Esophagus squamous epithelium (tissue), 5 donors: ENCODE results near the gene FNDC3B. TPM values are rescaled to one million over a fixed set of nuclear protein-coding genes. Genes with fewer than 3 reads are reported as not detected.

ENCODE experiments used
- DNase-seq: peaks from one replicate; lab custom pipeline; 2025; lab: John Stamatoyannopoulos, UW
- H3K27ac ChIP-seq, 4 donors: fragments of 200-600 bp; sonication (generic); one replicate each; pipeline ENCODE4 v1.5.1; 2016 to 2019; ENCODE audit warnings: mild to moderate bottlenecking in 1 of 4
- H3K27me3 ChIP-seq, 4 donors: fragments of 200-600 bp; sonication (generic); 1 replicate in 3 of 4; 2 replicates in 1 of 4; pipeline versions ENCODE4 v1.5.1 to v1.6.0; 2017 to 2021; ENCODE audit warnings: antibody characterized with exemption in 1 of 4
- H3K36me3 ChIP-seq, 3 donors: fragments of 200-600 bp; sonication (generic); one replicate each; pipeline ENCODE4 v1.5.1; 2016 to 2019
- H3K4me1 ChIP-seq, 3 donors: fragments of 200-600 bp; sonication (generic); one replicate each; pipeline ENCODE4 v1.5.1; 2017 to 2019
- H3K4me3 ChIP-seq, 4 donors: fragments of 200-600 bp; sonication (generic); 1 replicate in 3 of 4; 2 replicates in 1 of 4; pipeline ENCODE4 v1.5.1; 2016 to 2019; ENCODE audit warnings: mild to moderate bottlenecking in 2 of 4, moderate library complexity in 1 of 4
- H3K9me3 ChIP-seq, 3 donors: fragments of 200-600 bp; sonication (generic); one replicate each; pipeline ENCODE4 v1.5.1; 2016 to 2019
- CTCF ChIP-seq, 6 experiments: fragments of 450-650 bp in 4 of 6; fragments of 200-600 bp in 2 of 6; sonication (generic) in 2 of 6; IDR thresholded peaks; one replicate each; pipeline ENCODE4 v1.5.1; 2016 to 2019; ENCODE audit warnings: antibody characterized with exemption in 6 of 6, mild to moderate bottlenecking in 4 of 6, moderate library complexity in 4 of 6
- POLR2A ChIP-seq, 4 donors: fragments of 450-650 bp; IDR thresholded peaks; one replicate each; pipeline ENCODE4 v1.6.1; 2017; ENCODE audit warnings: antibody characterized with exemption in 4 of 4, mild to moderate bottlenecking in 4 of 4, moderate library complexity in 3 of 4
- WGBS, 2 donors: methylation state at CpG; one replicate each; pipeline ENCODE4 v1.1.5; 2018; 5-methylcytosine and 5-hydroxymethylcytosine counted together
- intact Hi-C: fragments of 100-400 bp; cut with DNase I; formaldehyde crosslinking; loops from one replicate; pipeline ENCODE4 v1.15.0; 2022
- total RNA-seq, 4 donors: library from RNA; depleted of rRNA; stranded (reverse); fragments of >200 nt; gene quantifications; one replicate each; pipeline ENCODE4 v1.1.0, GENCODE V29; 2016
- donor health status: DM: yes; HTN: yes; CAD: no.

Gene FNDC3B
- total RNA-seq, 4 donors from 2014 or later = 7.7 to 44.3 (median 20.4) TPM

- Histone ChIP-seq H3K4me3 (no peak overlapping the region), H3K36me3 (peaks cover 0 to 13% (median 0%) of the 10 kb centered on the region in 3 donors), H3K27me3 (no peaks in the 10 kb centered on the region), H3K27ac (no peak overlapping the region), H3K9me3 (no peaks in the 10 kb centered on the region), H3K4me1 (no peaks in the 10 kb centered on the region)
- TF ChIP-seq POLR2A (IDR thresholded peaks at IDR 0.05) = no peak
- TF ChIP-seq CTCF (IDR thresholded peaks at IDR 0.05) = no peak
- WGBS, 2 donors = 64 to 96% methylated on average over 2 of the region's 2 CpGs
- DNase-seq = no peak
- intact Hi-C loops = no loop called here
These were observed 188.6 kb downstream of the FNDC3B start for GRCh38 chr3:172228036-172228415.

GRCh38 chr3:172229462-172229861 lies 190.1 kb downstream of the FNDC3B start:
- Histone ChIP-seq H3K27me3 (no peaks in the 10 kb centered on the region), H3K4me1 (no peaks in the 10 kb centered on the region), H3K9me3 (no peaks in the 10 kb centered on the region), H3K27ac (no peak overlapping the region), H3K36me3 (peaks cover 0 to 13% (median 0%) of the 10 kb centered on the region in 3 donors), H3K4me3 (no peak overlapping the region)
- WGBS, 2 donors = 88 to 93% methylated on average over 1 of the region's 1 CpG
- intact Hi-C loops = no loop called here
- no peak for TF ChIP-seq CTCF (IDR thresholded peaks at IDR 0.05)
- TF ChIP-seq POLR2A (IDR thresholded peaks at IDR 0.05) = no peak
- no peak for DNase-seq

- intact Hi-C loops = no loop called here
- Histone ChIP-seq H3K27ac (no peak overlapping the region), H3K4me3 (no peak overlapping the region), H3K9me3 (no peaks in the 10 kb centered on the region), H3K27me3 (no peaks in the 10 kb centered on the region), H3K36me3 (peaks cover 0 to 13% (median 0%) of the 10 kb centered on the region in 3 donors), H3K4me1 (no peaks in the 10 kb centered on the region)
- TF ChIP-seq POLR2A (IDR thresholded peaks at IDR 0.05) (no peak), CTCF (IDR thresholded peaks at IDR 0.05) (no peak)
- DNase-seq = no peak
- WGBS, 2 donors = 86 to 93% methylated on average over 8 of the region's 8 CpGs
These were observed 192.0 kb downstream of the FNDC3B start for GRCh38 chr3:172231318-172231901.

- no peak for DNase-seq
- no peak overlapping the region for H3K4me3 ChIP-seq
- H3K27ac ChIP-seq = no peak overlapping the region
- TF ChIP-seq POLR2A (IDR thresholded peaks at IDR 0.05) = no peak
- no peak for TF ChIP-seq CTCF (IDR thresholded peaks at IDR 0.05)
- no peaks in the 10 kb centered on the region for H3K4me1 ChIP-seq
- no peaks in the 10 kb centered on the region for H3K9me3 ChIP-seq
- 76 to 91% methylated on average over 3 of the region's 3 CpGs for WGBS, 2 donors
- intact Hi-C loops = no loop called here
- no peaks in the 10 kb centered on the region for H3K27me3 ChIP-seq
- H3K36me3 ChIP-seq = peaks cover 0 to 10% (median 0%) of the 10 kb centered on the region in 3 donors
These were observed 193.3 kb downstream of the FNDC3B start for GRCh38 chr3:172232579-172233212.

- DNase-seq = no peak
- Histone ChIP-seq H3K4me1 (no peaks in the 10 kb centered on the region), H3K4me3 (no peak overlapping the region), H3K36me3 (peaks cover 0 to under 1% (median 0%) of the 10 kb centered on the region in 3 donors), H3K9me3 (no peaks in the 10 kb centered on the region), H3K27me3 (no peaks in the 10 kb centered on the region), H3K27ac (no peak overlapping the region)
- TF ChIP-seq POLR2A (IDR thresholded peaks at IDR 0.05) = no peak
- no peak for TF ChIP-seq CTCF (IDR thresholded peaks at IDR 0.05)
- WGBS, 2 donors = 68 to 80% methylated on average over 7 to 8 of the region's 8 CpGs
- intact Hi-C loops = no loop called here
These were observed 194.3 kb downstream of the FNDC3B start for GRCh38 chr3:172233474-172234277.
